GM18520 (cell line): ENCODE data around the gene CYP20A1.
"Not testable (repeated sequence)": the region's sequence is repeated elsewhere in the genome, so short reads cannot be mapped to it uniquely, and the experiment has no call there.

Experiments
- ATAC-seq: cut with Tn5 transposase; IDR thresholded peaks from one replicate; pipeline ENCODE4 v1.9.1; 2021; ENCODE audit not compliant: unreplicated experiment

Gene CYP20A1

GRCh38 chr2:203238704-203239526 is at the start of gene CYP20A1:
Gene CYP20A1, plus strand, starts transcription at chr2:203239018. Its CDS starts 45 bp downstream, at chr2:203239063.
- peak; percentile 82 for ATAC-seq

DNA sequence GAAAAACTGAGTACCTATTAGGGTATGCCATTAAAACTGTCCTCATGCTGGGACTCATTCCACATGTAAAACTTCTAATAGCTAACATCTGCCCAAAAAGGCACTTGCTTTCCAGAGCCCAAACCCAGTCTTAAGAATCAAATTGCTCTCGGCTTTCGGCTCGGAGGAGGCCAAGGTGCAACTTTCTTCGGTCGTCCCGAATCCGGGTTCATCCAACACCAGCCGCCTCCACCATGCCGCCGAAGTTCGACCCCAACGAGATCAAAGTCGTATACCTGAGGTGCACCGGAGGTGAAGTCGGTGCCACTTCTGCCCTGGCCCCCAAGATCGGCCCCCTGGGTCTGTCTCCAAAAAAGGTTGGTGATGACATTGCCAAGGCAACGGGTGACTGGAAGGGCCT is 48.3 kb upstream of the CYP20A1 start:
- not testable (repeated sequence) for ATAC-seq

DNA sequence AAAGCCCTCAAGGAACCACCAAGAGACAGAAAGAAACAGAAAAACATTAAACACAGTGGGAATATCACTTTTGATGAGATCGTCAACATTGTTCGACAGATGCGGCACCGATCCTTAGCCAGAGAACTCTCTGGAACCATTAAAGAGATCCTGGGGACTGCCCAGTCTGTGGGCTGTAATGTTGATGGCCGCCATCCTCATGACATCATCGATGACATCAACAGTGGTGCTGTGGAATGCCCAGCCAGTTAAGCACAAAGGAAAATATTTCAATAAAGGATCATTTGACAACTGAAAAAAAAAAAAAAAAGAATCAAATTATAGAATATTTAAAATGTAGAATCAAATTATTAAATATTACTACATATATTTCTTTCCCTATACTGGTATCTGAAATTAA is 47.8 kb upstream of the CYP20A1 start:
- ATAC-seq = not testable (repeated sequence)

GRCh38 chr2:203191961-203192360 is 46.9 kb upstream of the CYP20A1 start:
- ATAC-seq = no peak

GRCh38 chr2:203195331-203196036 is 43.3 kb upstream of the CYP20A1 start:
- ATAC-seq = no peak

- ATAC-seq = no peak
Observed at GRCh38 chr2:203200866-203201265, 38.0 kb upstream of the CYP20A1 start.

DNA sequence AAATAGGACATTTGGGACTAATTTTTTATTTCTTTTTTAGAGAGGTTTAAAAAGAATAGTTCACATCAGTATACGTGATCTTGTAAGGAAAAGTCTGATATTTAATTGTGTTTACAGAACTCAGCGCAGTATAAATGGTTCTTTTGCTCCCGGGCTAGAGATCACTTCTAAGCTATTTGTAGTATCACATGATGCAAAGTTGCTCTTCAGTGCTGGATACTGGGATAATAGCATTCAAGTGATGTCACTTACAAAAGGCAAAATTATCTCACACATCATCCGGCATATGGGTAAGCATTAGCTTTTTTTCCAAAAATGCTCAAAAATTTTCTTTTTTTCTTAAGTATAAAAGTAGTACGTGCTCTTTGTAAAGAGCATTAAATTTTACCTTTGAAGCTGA is 37.4 kb upstream of the CYP20A1 start:
- ATAC-seq = no peak

- no peak for ATAC-seq
Observed at GRCh38 chr2:203209538-203209937, 29.3 kb upstream of the CYP20A1 start.

DNA sequence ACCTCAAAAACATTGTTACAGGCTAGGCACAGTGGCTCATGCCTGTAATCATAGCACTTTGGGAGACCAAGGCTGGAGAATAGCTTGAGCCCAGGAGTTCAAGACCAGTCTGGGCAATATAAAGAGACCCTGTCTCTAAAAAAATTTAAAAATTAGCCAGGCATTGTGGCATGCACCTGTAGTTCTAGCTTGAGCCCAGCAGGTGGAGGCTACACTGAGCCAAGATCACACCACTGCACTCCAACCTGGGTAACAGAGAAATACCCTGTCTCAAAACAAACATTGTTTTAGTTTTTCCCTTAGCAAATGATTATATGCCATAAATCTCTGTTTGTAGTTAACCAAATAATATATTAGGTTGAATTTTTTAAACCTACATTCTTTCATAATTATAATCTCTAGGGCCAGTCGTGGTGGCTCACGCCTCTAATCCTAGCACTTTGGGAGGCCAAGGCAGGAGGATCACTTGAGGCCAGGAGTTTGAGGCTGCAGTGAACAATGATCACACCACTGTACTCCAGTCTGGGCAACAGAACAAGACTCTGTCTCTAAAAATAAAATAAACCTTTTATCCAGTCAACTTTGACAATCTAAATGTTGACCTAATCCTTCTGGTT is 13.3 kb upstream of the CYP20A1 start:
- no peak for ATAC-seq

DNA sequence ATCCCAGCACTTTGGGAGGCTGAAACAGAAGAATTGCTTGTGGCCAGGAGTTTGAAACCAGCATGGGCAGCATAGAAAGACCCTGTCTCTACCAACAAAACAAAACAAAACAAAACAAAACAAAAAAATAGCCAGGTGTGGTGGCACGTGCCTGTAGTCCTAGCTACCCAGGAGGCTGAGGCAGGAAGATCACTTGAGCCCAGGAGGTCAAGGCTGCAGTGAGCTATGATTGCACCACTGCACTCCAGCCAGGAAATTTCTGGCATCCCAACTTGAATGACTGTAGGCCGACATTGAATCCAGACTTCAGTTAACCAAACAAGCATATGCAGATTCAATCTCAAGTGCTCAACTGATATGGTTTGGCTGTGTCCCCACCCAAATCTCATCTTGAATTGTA is 9.1 kb upstream of the CYP20A1 start:
- not testable (repeated sequence) for ATAC-seq

DNA sequence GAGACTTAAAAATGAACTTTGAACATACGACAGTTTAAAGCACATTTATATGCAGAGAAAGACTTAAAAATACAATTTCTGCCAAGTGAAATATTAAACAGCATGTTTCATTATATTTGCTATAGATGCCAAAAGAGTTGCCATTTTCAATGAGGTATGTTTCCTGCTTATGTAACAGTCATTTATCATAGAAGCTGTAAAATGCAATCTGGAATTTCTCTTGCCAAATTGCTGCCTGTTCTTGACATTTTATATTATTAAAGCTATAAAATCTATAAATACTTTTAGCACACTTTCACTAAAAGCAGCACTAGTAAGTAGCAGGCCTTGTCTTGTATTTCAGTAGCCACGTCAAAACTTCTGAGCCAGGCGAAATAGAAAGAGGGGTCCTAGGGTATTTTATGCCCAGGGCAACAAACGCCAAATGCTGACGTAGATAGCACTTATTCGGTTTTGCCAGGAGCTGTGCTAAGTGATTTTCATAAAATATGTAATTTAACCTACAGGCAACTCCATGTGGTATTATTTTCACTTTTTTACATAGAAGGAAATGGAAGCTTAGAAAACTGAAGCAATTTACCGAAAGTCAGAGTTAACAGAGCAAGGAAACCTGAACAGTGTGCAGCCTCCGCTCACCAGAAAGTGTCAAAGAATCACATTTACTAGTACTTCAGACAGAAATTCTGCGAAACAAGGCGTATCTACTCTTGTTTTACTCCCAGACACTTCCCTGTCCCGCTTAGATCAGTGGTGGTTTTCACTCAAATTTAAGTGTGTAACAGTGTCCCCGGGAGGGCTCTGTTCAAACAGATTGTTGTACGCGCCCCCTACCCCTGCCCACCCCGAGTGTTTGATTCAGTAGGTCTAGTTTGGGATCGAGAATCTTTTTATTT is 1.2 kb upstream of the CYP20A1 start:
- ATAC-seq = no peak

- no peak for ATAC-seq
Observed at GRCh38 chr2:203238292-203238703, 520 bp upstream of the CYP20A1 start.

- ATAC-seq = no peak
Observed at GRCh38 chr2:203240491-203240890, 1.7 kb downstream of the CYP20A1 start.

DNA sequence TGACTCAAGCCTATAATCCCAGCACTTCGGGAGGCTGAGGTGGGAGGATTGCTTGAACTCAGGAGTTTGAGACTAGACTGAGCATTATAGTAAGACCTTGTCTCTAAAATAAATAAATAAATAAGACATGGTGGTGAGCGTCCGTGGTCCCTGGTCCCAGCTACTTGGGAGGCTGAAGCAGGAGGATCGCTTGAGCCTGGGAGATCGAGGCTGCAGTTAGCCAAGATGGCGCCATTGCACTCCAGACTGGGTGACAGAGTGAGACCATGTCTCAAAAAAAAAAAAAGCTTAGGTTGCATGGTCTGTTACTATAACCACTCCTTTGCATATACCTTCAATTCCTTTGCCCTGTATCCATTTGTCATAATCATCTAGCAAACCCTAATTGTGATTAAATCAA is 3.7 kb downstream of the CYP20A1 start:
- no peak for ATAC-seq

DNA sequence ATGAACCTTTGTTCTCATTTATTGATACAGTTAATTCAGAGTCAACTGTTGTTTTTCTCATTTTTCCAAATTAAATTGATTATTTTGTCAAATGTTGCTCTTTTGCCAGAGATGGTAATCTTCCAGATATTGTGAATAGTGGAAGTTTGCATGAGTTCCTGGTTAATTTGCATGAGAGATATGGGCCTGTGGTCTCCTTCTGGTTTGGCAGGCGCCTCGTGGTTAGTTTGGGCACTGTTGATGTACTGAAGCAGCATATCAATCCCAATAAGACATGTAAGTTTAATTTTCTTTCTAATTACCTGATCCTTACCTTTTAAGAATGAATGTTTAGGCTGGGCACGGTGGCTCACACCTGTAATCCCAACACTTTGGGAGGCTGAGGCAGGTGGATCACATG is 7.8 kb downstream of the CYP20A1 start:
- no peak for ATAC-seq

DNA sequence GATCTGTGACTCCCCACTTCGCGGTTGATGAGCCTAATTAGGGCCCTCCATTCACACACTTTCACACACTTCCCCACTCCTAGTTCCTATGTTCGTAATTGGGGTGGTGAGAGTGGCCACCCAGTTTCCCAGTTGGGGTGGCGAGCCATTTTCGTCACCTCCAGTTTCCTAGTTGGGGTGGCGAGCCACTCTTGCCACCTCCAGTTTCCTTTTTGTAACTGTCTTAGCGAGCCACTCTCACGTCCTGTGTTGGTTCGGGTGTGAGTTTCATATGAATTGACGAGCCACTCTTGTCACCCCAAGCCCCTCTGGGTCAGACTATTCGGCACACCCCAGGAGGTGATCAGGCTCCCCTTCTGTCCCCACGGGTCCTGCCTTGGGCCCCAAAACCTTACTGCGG is 14.0 kb downstream of the CYP20A1 start:
- ATAC-seq = no peak

- not testable (repeated sequence) for ATAC-seq
Observed at GRCh38 chr2:203253422-203254095, 14.7 kb downstream of the CYP20A1 start.

- ATAC-seq = no peak
Observed at GRCh38 chr2:203261326-203262159, 22.7 kb downstream of the CYP20A1 start.

- ATAC-seq = no peak
Observed at GRCh38 chr2:203279288-203279687, 40.5 kb downstream of the CYP20A1 start.
